A549 (cell line): Measurements from ENCODE around the gene MOV10L1. TPM values are rescaled to one million over a fixed set of nuclear protein-coding genes. Genes with fewer than 3 reads are reported as not detected.

ENCODE experiments used
- ATAC-seq, 2 experiments: fragments of 200-7000 bp in 1 of 2; fragments of >200 bp in 1 of 2; cut with Nextera tagmentation in 1 of 2; cut with Tn5 transposase in 1 of 2; 3 replicates each; pipeline versions ENCODE4 v1.8.0 to v1.9.1; 2018 to 2020; ENCODE audit warnings: mild to moderate bottlenecking in 1 of 2, moderate library complexity in 1 of 2
- CTCF ChIA-PET: fragments of 300-600 bp; sonication (Branson Sonifier 250); formaldehyde crosslinking; extraction: SDS; loops from one replicate; lab custom pipeline; 2021; ENCODE audit warnings: antibody characterized with exemption, inconsistent platforms; lab: Yijun Ruan, JAX
- POLR2A ChIA-PET: fragments of 350-600 bp; formaldehyde crosslinking; extraction: SDS; loops from one replicate; lab custom pipeline; 2021; ENCODE audit warnings: antibody characterized with exemption, inconsistent platforms; lab: Yijun Ruan, JAX
- DNase-seq, 2 experiments: peaks; one replicate each; pipeline versions ENCODE4 v3.0.0 to v3.0.0-alpha.2; 2011 to 2016; ENCODE audit warnings: low read depth in 1 of 2, low spot score in 1 of 2
- FAIRE-seq: peaks from 2 replicates; lab custom pipeline; 2011; peaks lifted over from hg19 to GRCh38; lab: Jason Lieb, UNC
- H3K27ac ChIP-seq, 2 experiments: fragments of >200 bp; sonication (Bioruptor Twin); formaldehyde crosslinking; 3 replicates each; pipeline ENCODE4 v1.5.1; 2016 to 2017
- H3K4me1 ChIP-seq: fragments of >200 bp; sonication (Bioruptor Twin); formaldehyde crosslinking; 3 replicates; pipeline ENCODE4 v1.6.1; 2016
- H3K4me2 ChIP-seq: fragments of >200 bp; sonication (Bioruptor Twin); formaldehyde crosslinking; 3 replicates; pipeline ENCODE4 v1.6.1; 2016
- H3K4me3 ChIP-seq: fragments of >200 bp; sonication (Bioruptor Twin); formaldehyde crosslinking; 3 replicates; pipeline ENCODE4 v1.5.1; 2016
- H3K9me3 ChIP-seq: fragments of >200 bp; sonication (Bioruptor Twin); formaldehyde crosslinking; 3 replicates; pipeline ENCODE4 v1.6.1; 2016
- BHLHE40 ChIP-seq: IDR thresholded peaks from 2 replicates; pipeline ENCODE4 v1.6.1; 2012; ENCODE audit warnings: low read depth, low read length, inconsistent platforms
- CBX8 ChIP-seq: fragments of 200-600 bp; sonication (generic); IDR thresholded peaks from 2 replicates; pipeline ENCODE4 v1.6.1; 2016
- CHD2 ChIP-seq: fragments of 150-350 bp; IDR thresholded peaks from 2 replicates; pipeline ENCODE4 v1.6.1; 2014; ENCODE audit warnings: low read length; ENCODE audit not compliant: partially characterized antibody
- EHMT2 ChIP-seq: fragments of 200-600 bp; sonication (generic); IDR thresholded peaks from 2 replicates; pipeline ENCODE4 v1.6.1; 2016; ENCODE audit warnings: antibody characterized with exemption, low read depth, mild to moderate bottlenecking, moderate library complexity
- FOSL2 ChIP-seq, 2 experiments: fragments of 450-650 bp in 1 of 2; fragments of >200 bp in 1 of 2; sonication (Bioruptor Twin) in 1 of 2; formaldehyde crosslinking; IDR thresholded peaks; 2 replicates each; pipeline versions ENCODE4 v1.5.0 to v1.6.1; 2016 to 2020; ENCODE audit warnings: mild to moderate bottlenecking in 1 of 2, moderate library complexity in 1 of 2
- GATA3 ChIP-seq: IDR thresholded peaks from 2 replicates; pipeline ENCODE4 v1.6.1; 2012; ENCODE audit warnings: borderline replicate concordance
- HOXA7 ChIP-seq: fragments of 250-450 bp; sonication (Bioruptor Pico); IDR thresholded peaks from 2 replicates; pipeline ENCODE4 v1.5.0; 2020; ENCODE audit warnings: mild to moderate bottlenecking, moderate library complexity
- HOXB13 ChIP-seq: fragments of 250-450 bp; sonication (Bioruptor Pico); IDR thresholded peaks from 2 replicates; pipeline ENCODE4 v1.5.0; 2020; ENCODE audit warnings: low read depth, mild to moderate bottlenecking, moderate library complexity
- KDM1A ChIP-seq: fragments of 200-600 bp; sonication (generic); IDR thresholded peaks from 2 replicates; pipeline ENCODE4 v1.6.1; 2016; ENCODE audit warnings: low read depth, mild to moderate bottlenecking
- MAFK ChIP-seq: fragments of 450-650 bp; IDR thresholded peaks from 2 replicates; pipeline ENCODE4 v1.6.1; 2014; ENCODE audit not compliant: partially characterized antibody
- MYC ChIP-seq: IDR thresholded peaks from 2 replicates; pipeline ENCODE4 v1.6.1; 2012; ENCODE audit warnings: mild to moderate bottlenecking, inconsistent platforms, low read length, improper control_type of control experiment, borderline replicate concordance
- NFE2L2 ChIP-seq: fragments of 150-350 bp; conservative IDR thresholded peaks from 2 replicates; pipeline ENCODE4 v1.6.1; 2014; ENCODE audit warnings: low read length
- NPAS2 ChIP-seq: fragments of 250-450 bp; sonication (Bioruptor Pico); IDR thresholded peaks from 2 replicates; pipeline ENCODE4 v1.8.0; 2022; ENCODE audit warnings: mild to moderate bottlenecking, moderate library complexity, borderline replicate concordance
- NR3C1 ChIP-seq: fragments of >200 bp; sonication (Bioruptor Twin); formaldehyde crosslinking; IDR thresholded peaks from 3 replicates; pipeline ENCODE4 v1.6.1; 2017
- POLR2AphosphoS2 ChIP-seq: conservative IDR thresholded peaks from 2 replicates; pipeline ENCODE4 v1.6.1; 2012; ENCODE audit warnings: low read length, improper control_type of control experiment, inconsistent platforms
- RAD21 ChIP-seq, 2 experiments: fragments of >200 bp in 1 of 2; sonication (Bioruptor Twin) in 1 of 2; formaldehyde crosslinking in 1 of 2; IDR thresholded peaks in 1 of 2; conservative IDR thresholded peaks in 1 of 2; 2 replicates in 1 of 2; 3 replicates in 1 of 2; pipeline ENCODE4 v1.6.1; 2012 to 2018; ENCODE audit warnings: inconsistent platforms in 1 of 2
- RCOR1 ChIP-seq: fragments of 150-350 bp; IDR thresholded peaks from 2 replicates; pipeline ENCODE4 v1.6.1; 2014; ENCODE audit warnings: antibody characterized with exemption, low read length, low read depth
- SREBF2 ChIP-seq: fragments of 450-650 bp; IDR thresholded peaks from 2 replicates; pipeline ENCODE4 v1.6.1; 2014; ENCODE audit warnings: mild to moderate bottlenecking, moderate library complexity
- TFCP2L1 ChIP-seq: fragments of 250-450 bp; sonication (Bioruptor Pico); IDR thresholded peaks from 2 replicates; pipeline ENCODE4 v1.5.0; 2021; ENCODE audit warnings: mild to moderate bottlenecking
- TP53 ChIP-seq: fragments of 250-450 bp; sonication (Bioruptor Pico); IDR thresholded peaks from 2 replicates; pipeline ENCODE4 v1.5.0; 2021; ENCODE audit warnings: mild to moderate bottlenecking, moderate library complexity
- ZC3H11A ChIP-seq: fragments of 450-650 bp; IDR thresholded peaks from 2 replicates; pipeline ENCODE4 v1.6.1; 2014; ENCODE audit warnings: antibody characterized with exemption, mild to moderate bottlenecking
- WGBS: methylation state at CpG from one replicate; pipeline ENCODE4 v1.1.6; 2017; ENCODE audit errors: missing lambda C conversion rate; 5-methylcytosine and 5-hydroxymethylcytosine counted together
- polyA plus RNA-seq, 4 experiments: library from polyadenylated mRNA; depleted of rRNA in 3 of 4; stranded (reverse); fragments of >200 nt; fragmentation: RNase III in 1 of 4; extraction: RNeasy Plus Mini Kit Qiagen cat#74134 plus additional on column Dnase treatment in 1 of 4; gene quantifications; 2 replicates in 3 of 4; 3 replicates in 1 of 4; pipeline ENCODE4 v1.2.3, GENCODE V29; 2011 to 2017
- TF ChIP-seq, protein P1 (sequence below): fragments of >200 bp; sonication (Bioruptor Twin); formaldehyde crosslinking; IDR thresholded peaks from 3 replicates; pipeline ENCODE4 v1.5.1; 2016
- TF ChIP-seq, protein P2 (sequence below): IDR thresholded peaks from 2 replicates; pipeline ENCODE4 v1.6.1; 2012
- TF ChIP-seq, protein P3 (sequence below): IDR thresholded peaks from 2 replicates; pipeline ENCODE4 v1.6.1; 2012; ENCODE audit warnings: low read depth, borderline replicate concordance
- TF ChIP-seq, protein P4 (sequence below): fragments of 450-650 bp; IDR thresholded peaks from 2 replicates; pipeline ENCODE4 v1.6.1; 2014; ENCODE audit warnings: antibody characterized with exemption

The MOV10L1 gene
- polyA plus RNA-seq, 2 of the 4 experiments (the other 2 are of a cell fraction) = 0.04 TPM

DNA sequence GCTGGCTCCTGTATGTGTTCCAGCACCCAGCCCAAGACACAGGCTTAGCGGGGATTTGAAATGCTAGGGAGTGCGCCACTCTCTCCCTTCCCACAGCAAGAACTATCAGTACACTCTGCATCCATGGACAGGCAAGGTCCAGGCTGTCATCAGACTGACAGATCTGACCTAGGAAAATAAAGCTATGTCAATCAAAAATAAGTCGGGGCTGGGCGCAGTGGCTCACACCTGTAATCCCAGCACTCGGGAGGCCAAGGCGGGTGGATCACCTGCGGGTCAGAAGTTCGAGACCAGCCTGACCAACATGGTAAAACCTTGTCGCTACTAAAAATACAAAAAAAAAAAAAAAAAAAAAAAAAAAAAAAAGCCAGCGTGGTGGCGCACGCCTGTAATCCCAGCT lies 1.7 kb upstream of the MOV10L1 start (continued):
- no peak for TF ChIP-seq FOSL2 (IDR thresholded peaks at IDR 0.05)
- TF ChIP-seq FOSL2 (CRISPR knock-in tag; IDR thresholded peaks at IDR 0.05) = no peak

DNA sequence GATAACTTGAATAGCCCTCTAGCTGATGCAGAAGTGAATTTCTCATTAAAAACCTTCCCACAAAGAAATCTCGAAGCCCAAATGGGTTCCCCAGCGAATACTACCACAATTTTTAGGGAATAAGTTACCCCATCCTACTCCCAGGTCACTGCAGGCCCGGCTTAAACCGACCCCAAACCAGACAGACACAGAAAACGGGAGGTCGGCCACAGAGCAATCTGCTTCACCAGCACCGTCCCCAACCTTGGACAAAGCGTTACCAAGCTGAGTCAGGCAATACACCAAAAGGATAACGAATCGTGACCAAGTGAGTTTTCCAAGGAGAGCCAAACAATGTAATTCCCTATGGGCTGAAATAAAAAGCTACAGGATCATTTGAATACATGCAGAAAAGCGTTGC lies 575 bp upstream of the MOV10L1 start:
- Histone ChIP-seq H3K27ac (no peak overlapping the region), H3K9me3 (no peaks in the 10 kb centered on the region), H3K4me2 (no peak overlapping the region), H3K4me1 (no peaks in the 10 kb centered on the region), H3K4me3 (no peak overlapping the region)
- ChIA-PET CTCF (interaction anchor here (1.1 kb wide), 1 partner anchor 59 kb away, joined by 3 read pairs; no protein-coding TSS in a partner anchor), POLR2A (no interaction called here)
- DNase-seq (no peak), ATAC-seq (no peak), FAIRE-seq (no peak)
- 66% methylated on average over 11 of the region's 11 CpGs for WGBS
- TF ChIP-seq, protein P1, sequence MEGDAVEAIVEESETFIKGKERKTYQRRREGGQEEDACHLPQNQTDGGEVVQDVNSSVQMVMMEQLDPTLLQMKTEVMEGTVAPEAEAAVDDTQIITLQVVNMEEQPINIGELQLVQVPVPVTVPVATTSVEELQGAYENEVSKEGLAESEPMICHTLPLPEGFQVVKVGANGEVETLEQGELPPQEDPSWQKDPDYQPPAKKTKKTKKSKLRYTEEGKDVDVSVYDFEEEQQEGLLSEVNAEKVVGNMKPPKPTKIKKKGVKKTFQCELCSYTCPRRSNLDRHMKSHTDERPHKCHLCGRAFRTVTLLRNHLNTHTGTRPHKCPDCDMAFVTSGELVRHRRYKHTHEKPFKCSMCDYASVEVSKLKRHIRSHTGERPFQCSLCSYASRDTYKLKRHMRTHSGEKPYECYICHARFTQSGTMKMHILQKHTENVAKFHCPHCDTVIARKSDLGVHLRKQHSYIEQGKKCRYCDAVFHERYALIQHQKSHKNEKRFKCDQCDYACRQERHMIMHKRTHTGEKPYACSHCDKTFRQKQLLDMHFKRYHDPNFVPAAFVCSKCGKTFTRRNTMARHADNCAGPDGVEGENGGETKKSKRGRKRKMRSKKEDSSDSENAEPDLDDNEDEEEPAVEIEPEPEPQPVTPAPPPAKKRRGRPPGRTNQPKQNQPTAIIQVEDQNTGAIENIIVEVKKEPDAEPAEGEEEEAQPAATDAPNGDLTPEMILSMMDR = no peak
- TF ChIP-seq CHD2 = no peak
- no peak for TF ChIP-seq HOXB13 (CRISPR knock-in tag)
- no peak for TF ChIP-seq NFE2L2
- no peak for TF ChIP-seq GATA3
- no peak for TF ChIP-seq TP53 (CRISPR knock-in tag)
- TF ChIP-seq, protein P2, sequence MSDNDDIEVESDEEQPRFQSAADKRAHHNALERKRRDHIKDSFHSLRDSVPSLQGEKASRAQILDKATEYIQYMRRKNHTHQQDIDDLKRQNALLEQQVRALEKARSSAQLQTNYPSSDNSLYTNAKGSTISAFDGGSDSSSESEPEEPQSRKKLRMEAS = no peak
- no peak for TF ChIP-seq KDM1A
- no peak for TF ChIP-seq RAD21 (conservative IDR thresholded peaks at IDR 0.05 in 1 of 2, IDR thresholded peaks at IDR 0.05 in 1 of 2)
- TF ChIP-seq MYC = no peak
- no peak for TF ChIP-seq RCOR1
- no peak for TF ChIP-seq ZC3H11A
- TF ChIP-seq NPAS2 (CRISPR knock-in tag) = no peak
- TF ChIP-seq, protein P3, sequence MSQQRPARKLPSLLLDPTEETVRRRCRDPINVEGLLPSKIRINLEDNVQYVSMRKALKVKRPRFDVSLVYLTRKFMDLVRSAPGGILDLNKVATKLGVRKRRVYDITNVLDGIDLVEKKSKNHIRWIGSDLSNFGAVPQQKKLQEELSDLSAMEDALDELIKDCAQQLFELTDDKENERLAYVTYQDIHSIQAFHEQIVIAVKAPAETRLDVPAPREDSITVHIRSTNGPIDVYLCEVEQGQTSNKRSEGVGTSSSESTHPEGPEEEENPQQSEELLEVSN = no peak
- TF ChIP-seq, protein P4, sequence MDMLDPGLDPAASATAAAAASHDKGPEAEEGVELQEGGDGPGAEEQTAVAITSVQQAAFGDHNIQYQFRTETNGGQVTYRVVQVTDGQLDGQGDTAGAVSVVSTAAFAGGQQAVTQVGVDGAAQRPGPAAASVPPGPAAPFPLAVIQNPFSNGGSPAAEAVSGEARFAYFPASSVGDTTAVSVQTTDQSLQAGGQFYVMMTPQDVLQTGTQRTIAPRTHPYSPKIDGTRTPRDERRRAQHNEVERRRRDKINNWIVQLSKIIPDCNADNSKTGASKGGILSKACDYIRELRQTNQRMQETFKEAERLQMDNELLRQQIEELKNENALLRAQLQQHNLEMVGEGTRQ = no peak

DNA sequence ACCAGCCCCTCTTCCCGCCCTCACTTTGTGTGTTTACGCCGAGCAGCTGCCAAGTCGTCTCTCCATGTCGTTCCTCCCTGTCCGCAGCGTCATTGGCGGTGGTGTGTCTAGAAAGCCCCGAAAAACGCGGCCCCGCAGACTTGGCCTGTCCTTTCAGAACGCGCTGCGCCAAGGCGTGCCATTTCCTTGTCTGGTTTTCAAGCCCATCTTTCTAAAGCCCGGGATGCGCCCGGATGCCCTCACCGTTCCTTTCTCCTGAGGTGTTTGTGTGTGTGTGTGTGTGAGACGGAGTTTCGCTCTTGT lies 557 bp downstream of the MOV10L1 start:
- ChIA-PET POLR2A (no interaction called here), CTCF (no interaction called here)
- ATAC-seq (no peak), FAIRE-seq (no peak), DNase-seq (no peak)
- Histone ChIP-seq H3K4me1 (no peaks in the 10 kb centered on the region), H3K9me3 (no peaks in the 10 kb centered on the region), H3K27ac (no peak overlapping the region), H3K4me3 (no peak overlapping the region), H3K4me2 (no peak overlapping the region)
- 88% methylated on average over 22 of the region's 22 CpGs for WGBS
- TF ChIP-seq HOXA7 (CRISPR knock-in tag) = no peak
- no peak for TF ChIP-seq NR3C1
- TF ChIP-seq MAFK = no peak
- TF ChIP-seq POLR2AphosphoS2 = no peak
- no peak for TF ChIP-seq EHMT2
- TF ChIP-seq CBX8 = no peak
- no peak for TF ChIP-seq TFCP2L1 (CRISPR knock-in tag)
- TF ChIP-seq BHLHE40 = no peak
- TF ChIP-seq SREBF2 = no peak
